Gastrocnemius medialis (tissue), 4 donors: ENCODE measurements around the gene CST9L. TPM values are rescaled to one million over a fixed set of nuclear protein-coding genes. Genes with fewer than 3 reads are reported as not detected.

ENCODE experiments used
- ATAC-seq, 2 donors: fragments of 150-250 bp; one replicate each; pipeline ENCODE4 v1.9.1; 2016
- DNase-seq, 2 donors: peaks; one replicate each; pipeline ENCODE4 v3.0.0-alpha.2; 2019
- H3K27ac ChIP-seq, 4 donors: fragments of 200-600 bp; sonication (generic); 1 replicate in 1 of 4; 2 replicates in 3 of 4; pipeline ENCODE4 v1.5.1; 2016 to 2018; ENCODE audit warnings: mild to moderate bottlenecking in 2 of 4, moderate library complexity in 1 of 4
- H3K27me3 ChIP-seq, 3 donors: fragments of 200-600 bp; sonication (generic) in 2 of 3; 1 replicate in 1 of 3; 2 replicates in 2 of 3; pipeline versions ENCODE4 v1.5.1 to v1.6.0; 2016 to 2019; ENCODE audit warnings: mild to moderate bottlenecking in 1 of 3, moderate library complexity in 1 of 3
- H3K36me3 ChIP-seq, 2 donors: fragments of 200-600 bp; sonication (generic) in 1 of 2; one replicate each; pipeline ENCODE4 v1.5.1; 2017 to 2018
- H3K4me1 ChIP-seq, 2 donors: fragments of 200-600 bp; sonication (generic) in 1 of 2; one replicate each; pipeline ENCODE4 v1.5.1; 2016 to 2017; ENCODE audit warnings: mild to moderate bottlenecking in 2 of 2
- H3K4me3 ChIP-seq, 4 donors: fragments of 200-600 bp; sonication (generic) in 3 of 4; 1 replicate in 1 of 4; 2 replicates in 3 of 4; pipeline ENCODE4 v1.5.1; 2016 to 2019; ENCODE audit warnings: mild to moderate bottlenecking in 2 of 4
- H3K9me3 ChIP-seq, 3 donors: fragments of 200-600 bp; sonication (generic) in 2 of 3; 1 replicate in 1 of 3; 2 replicates in 2 of 3; pipeline ENCODE4 v1.5.1; 2016 to 2019
- CTCF ChIP-seq, 5 experiments: fragments of 450-650 bp in 3 of 5; fragments of 200-600 bp in 2 of 5; sonication (generic) in 2 of 5; IDR thresholded peaks in 4 of 5; conservative IDR thresholded peaks in 1 of 5; 1 replicate in 4 of 5; 2 replicates in 1 of 5; pipeline ENCODE4 v1.5.1; 2016 to 2019; ENCODE audit warnings: antibody characterized with exemption in 5 of 5, mild to moderate bottlenecking in 3 of 5, moderate library complexity in 3 of 5
- POLR2A ChIP-seq, 2 donors: fragments of 450-650 bp; IDR thresholded peaks; one replicate each; pipeline ENCODE4 v1.6.1; 2017; ENCODE audit warnings: antibody characterized with exemption in 2 of 2, mild to moderate bottlenecking in 2 of 2, moderate library complexity in 2 of 2
- in situ Hi-C, 4 donors: fragments of 200-750 bp; cut with MboI; loops; one replicate each; pipeline versions ENCODE4 v1.15.0 to v1.8.0; 2017; ENCODE audit warnings: low sequenced_read_pairs in 4 of 4
- intact Hi-C: fragments of 100-400 bp; cut with DNase I; formaldehyde crosslinking; loops from one replicate; pipeline ENCODE4 v1.15.1; 2023; ENCODE audit warnings: low total_unique reads
- total RNA-seq, 4 donors: library from RNA; depleted of rRNA; stranded (reverse); fragments of >200 nt; gene quantifications; one replicate each; pipeline versions ENCODE4 v1.1.0 to v1.2.3, GENCODE V29; 2016

The CST9L gene
- total RNA-seq, 4 donors from 2014 or later = not detected

GRCh38 chr20:23601715-23602114, 33.4 kb upstream of the CST9L start:
- H3K9me3 ChIP-seq = no peaks in the 10 kb centered on the region
- H3K4me3 ChIP-seq = no peak overlapping the region
- H3K4me1 ChIP-seq = no peaks in the 10 kb centered on the region
- intact Hi-C loops = no loop called here
- in situ Hi-C loops = loop anchor here in 2 of 4 donors (10.0 to 25.0 kb wide), 3 partner anchors 157 to 257 kb away; partner anchors contain the start of gene NAPB (in 1 of the 2)
- H3K36me3 ChIP-seq = no peaks in the 10 kb centered on the region
- ATAC-seq = no peak
- no peak overlapping the region for H3K27ac ChIP-seq
- no peaks in the 10 kb centered on the region for H3K27me3 ChIP-seq
- no peak for DNase-seq
- TF ChIP-seq CTCF (IDR thresholded peaks at IDR 0.05 in 4 of 5, conservative IDR thresholded peaks at IDR 0.05 in 1 of 5) = no peak
- TF ChIP-seq POLR2A (IDR thresholded peaks at IDR 0.05) = no peak

- intact Hi-C loops (no loop called here), in situ Hi-C loops (no loop called here)
- TF ChIP-seq POLR2A (IDR thresholded peaks at IDR 0.05) = no peak
- no peak for TF ChIP-seq CTCF (IDR thresholded peaks at IDR 0.05 in 4 of 5, conservative IDR thresholded peaks at IDR 0.05 in 1 of 5)
- no peaks in the 10 kb centered on the region for H3K36me3 ChIP-seq
- H3K27ac ChIP-seq = no peak overlapping the region
- DNase-seq (no peak), ATAC-seq (no peak)
- no peaks in the 10 kb centered on the region for H3K27me3 ChIP-seq
- no peaks in the 10 kb centered on the region for H3K9me3 ChIP-seq
- no peaks in the 10 kb centered on the region for H3K4me1 ChIP-seq
- no peak overlapping the region for H3K4me3 ChIP-seq
These were observed 30.2 kb upstream of the CST9L start for GRCh38 chr20:23598481-23598880.

DNA sequence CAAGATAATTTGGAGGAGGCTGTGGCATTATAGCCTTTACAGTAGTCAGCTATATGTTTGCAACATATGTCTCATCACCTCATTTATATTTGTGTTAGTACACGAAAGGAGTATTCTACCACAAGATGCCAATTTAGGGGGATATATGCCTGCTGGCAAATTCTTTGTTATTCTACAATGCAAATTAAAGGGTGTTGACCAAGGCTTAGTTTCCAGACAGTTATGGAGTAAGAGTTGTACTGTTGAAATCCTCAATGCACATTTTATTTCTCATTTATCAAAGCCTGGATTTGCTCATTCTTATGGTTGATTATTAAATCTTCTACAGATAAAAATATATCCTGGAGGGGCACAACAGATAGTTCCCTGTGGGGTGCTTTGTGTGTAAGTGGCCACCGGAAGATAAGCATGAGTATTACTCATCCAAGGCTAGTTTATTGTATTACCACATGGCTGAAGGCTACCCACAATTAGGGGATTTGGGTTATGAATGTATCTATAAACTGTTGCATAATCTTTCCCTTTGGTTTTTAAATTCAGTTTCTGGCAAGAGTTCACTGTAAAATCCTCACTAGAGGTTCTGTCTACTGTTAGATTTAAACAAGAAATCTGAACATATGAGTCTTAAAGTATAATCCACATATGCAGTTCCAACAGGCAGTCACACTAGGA, 28.4 kb upstream of the CST9L start:
- Histone ChIP-seq H3K27ac (no peak overlapping the region), H3K4me3 (no peak overlapping the region), H3K4me1 (no peaks in the 10 kb centered on the region), H3K36me3 (no peaks in the 10 kb centered on the region), H3K27me3 (no peaks in the 10 kb centered on the region), H3K9me3 (no peaks in the 10 kb centered on the region)
- DNase-seq (no peak), ATAC-seq (no peak)
- in situ Hi-C loops = no loop called here
- intact Hi-C loops = no loop called here
- TF ChIP-seq CTCF (IDR thresholded peaks at IDR 0.05 in 4 of 5, conservative IDR thresholded peaks at IDR 0.05 in 1 of 5) (no peak), POLR2A (IDR thresholded peaks at IDR 0.05) (no peak)

DNA sequence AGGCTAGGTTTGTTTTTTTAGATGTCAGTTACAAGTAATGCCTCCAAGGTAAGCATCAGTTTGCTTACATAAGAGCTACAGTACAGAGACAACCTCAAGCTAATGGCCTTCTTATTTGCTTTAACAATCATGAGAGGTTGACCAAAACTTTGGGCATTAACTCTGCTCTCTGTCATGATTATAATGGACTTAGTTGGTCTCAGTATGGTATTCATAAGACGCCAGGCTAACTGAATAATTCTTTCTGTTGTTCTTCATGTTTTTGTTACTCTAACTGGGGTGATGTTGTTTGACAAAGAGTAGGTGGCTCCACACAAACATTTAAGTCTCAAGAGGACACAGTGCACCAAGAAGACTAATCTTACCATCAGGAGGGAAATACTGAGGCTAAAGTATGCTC, 27.7 kb upstream of the CST9L start:
- no peaks in the 10 kb centered on the region for H3K4me1 ChIP-seq
- intact Hi-C loops (no loop called here), in situ Hi-C loops (no loop called here)
- no peak overlapping the region for H3K4me3 ChIP-seq
- DNase-seq = no peak
- no peak overlapping the region for H3K27ac ChIP-seq
- H3K36me3 ChIP-seq = no peaks in the 10 kb centered on the region
- H3K9me3 ChIP-seq = no peaks in the 10 kb centered on the region
- no peaks in the 10 kb centered on the region for H3K27me3 ChIP-seq
- ATAC-seq = no peak
- no peak for TF ChIP-seq CTCF (IDR thresholded peaks at IDR 0.05 in 4 of 5, conservative IDR thresholded peaks at IDR 0.05 in 1 of 5)
- TF ChIP-seq POLR2A (IDR thresholded peaks at IDR 0.05) = no peak
